ENCODE results near the gene BCORL1. TPM values are rescaled to one million over a fixed set of nuclear protein-coding genes. Genes with fewer than 3 reads are reported as not detected.

Gene BCORL1
- total and polyA plus RNA-seq, 5 experiments from 2014 or later: 1.0 to 9.6 (median 1.8) TPM

- ATAC-seq (no peak), DNase-seq (no peak)
- POLR2A ChIA-PET: no interaction called here
- Mint-ChIP-seq H3K4me1 (peaks cover 4 to 11% (median 5%) of the 10 kb centered on the region in 4 donors), H3K27ac (no peak overlapping the region), H3K9me3 (no peaks in the 10 kb centered on the region), H3K27me3 (no peaks in the 10 kb centered on the region), H3K4me3 (no peak overlapping the region), H3K36me3 (peaks cover 0 to 13% (median 0%) of the 10 kb centered on the region in 3 donors)
Measured at GRCh38 chrX:129992181-129992580, 9.7 kb downstream of the BCORL1 start.

DNA sequence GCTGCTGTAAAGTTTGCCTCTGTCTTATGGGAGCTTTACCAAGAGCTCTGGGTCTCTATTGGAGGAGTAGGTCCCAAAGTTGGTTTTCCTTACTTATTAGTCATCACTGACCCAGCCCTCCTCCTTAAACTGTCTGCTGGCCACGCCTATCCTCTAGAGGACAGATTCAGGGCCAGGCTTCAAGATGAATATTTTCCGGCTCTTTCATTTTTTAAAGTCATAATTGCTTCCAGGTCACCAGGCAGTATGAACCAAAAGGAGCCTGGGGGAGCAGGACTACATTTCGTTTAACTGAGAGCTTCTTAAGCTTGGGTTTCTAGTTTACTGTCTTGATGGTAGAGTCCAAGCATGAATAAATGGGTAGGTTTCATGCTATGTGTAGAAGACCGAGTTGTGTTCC, 13.7 kb downstream of the BCORL1 start:
- H3K9me3 Mint-ChIP-seq: no peaks in the 10 kb centered on the region
- peaks cover 0 to 13% (median 0%) of the 10 kb centered on the region in 3 donors for H3K36me3 Mint-ChIP-seq
- H3K27me3 Mint-ChIP-seq: no peaks in the 10 kb centered on the region
- H3K27ac Mint-ChIP-seq: peak overlapping the region in 1 of 10 donors; percentile 14
- POLR2A ChIA-PET: no interaction called here
- ATAC-seq: no peak
- no peak for DNase-seq
- peaks cover 0 to 6% (median 3%) of the 10 kb centered on the region in 4 donors for H3K4me1 Mint-ChIP-seq
- no peak overlapping the region for H3K4me3 Mint-ChIP-seq

- ATAC-seq (no peak), DNase-seq (no peak)
- H3K4me3 Mint-ChIP-seq: peak overlapping the region in 1 of 10 donors; percentile 0
- no peaks in the 10 kb centered on the region for H3K27me3 Mint-ChIP-seq
- H3K9me3 Mint-ChIP-seq: no peaks in the 10 kb centered on the region
- POLR2A ChIA-PET: no interaction called here
- peaks cover 0 to 15% (median 0%) of the 10 kb centered on the region in 3 donors for H3K36me3 Mint-ChIP-seq
- H3K27ac Mint-ChIP-seq: peak overlapping the region in 1 of 10 donors; percentile 43
- H3K4me1 Mint-ChIP-seq: peaks cover 5 to 10% (median 8%) of the 10 kb centered on the region in 4 donors
Measured at GRCh38 chrX:129997086-129997485, 14.7 kb downstream of the BCORL1 start.

GRCh38 chrX:129998021-129998420, 15.6 kb downstream of the BCORL1 start:
- Mint-ChIP-seq H3K36me3 (peaks cover 0 to 15% (median 0%) of the 10 kb centered on the region in 3 donors), H3K4me1 (peaks cover 6 to 19% (median 11%) of the 10 kb centered on the region in 4 donors), H3K27me3 (no peaks in the 10 kb centered on the region), H3K27ac (no peak overlapping the region), H3K9me3 (no peaks in the 10 kb centered on the region), H3K4me3 (no peak overlapping the region)
- ATAC-seq (no peak), DNase-seq (no peak)
- POLR2A ChIA-PET: no interaction called here

DNA sequence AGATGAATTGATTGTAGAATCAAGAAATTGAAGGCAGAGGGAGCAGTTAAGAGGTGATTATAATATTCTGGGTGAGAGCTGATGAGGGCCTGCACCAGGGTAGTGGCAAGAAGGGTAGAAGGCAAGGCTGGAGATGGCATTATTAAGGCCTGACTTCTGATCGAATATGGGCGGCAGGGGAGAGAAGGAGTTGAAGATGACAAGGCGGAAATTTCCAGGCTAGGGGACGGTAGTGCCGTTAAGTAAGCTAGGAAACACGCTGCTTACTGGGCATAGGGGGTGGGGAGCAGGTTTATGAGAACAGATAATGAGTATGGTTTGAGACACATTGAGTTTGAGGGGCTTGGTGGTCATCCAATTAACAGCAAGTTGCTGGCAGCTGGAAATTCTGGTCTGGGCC, 19.5 kb downstream of the BCORL1 start:
- ATAC-seq: no peak
- H3K4me1 Mint-ChIP-seq: peaks cover 5 to 19% (median 12%) of the 10 kb centered on the region in 4 donors
- POLR2A ChIA-PET: no interaction called here
- H3K27me3 Mint-ChIP-seq: no peaks in the 10 kb centered on the region
- H3K9me3 Mint-ChIP-seq: no peaks in the 10 kb centered on the region
- no peak overlapping the region for H3K4me3 Mint-ChIP-seq
- DNase-seq: no peak
- H3K27ac Mint-ChIP-seq: peak overlapping the region in 4 of 10 donors; percentile 12 to 82 (median 56)
- H3K36me3 Mint-ChIP-seq: peaks cover 0 to 24% (median 0%) of the 10 kb centered on the region in 3 donors

DNA sequence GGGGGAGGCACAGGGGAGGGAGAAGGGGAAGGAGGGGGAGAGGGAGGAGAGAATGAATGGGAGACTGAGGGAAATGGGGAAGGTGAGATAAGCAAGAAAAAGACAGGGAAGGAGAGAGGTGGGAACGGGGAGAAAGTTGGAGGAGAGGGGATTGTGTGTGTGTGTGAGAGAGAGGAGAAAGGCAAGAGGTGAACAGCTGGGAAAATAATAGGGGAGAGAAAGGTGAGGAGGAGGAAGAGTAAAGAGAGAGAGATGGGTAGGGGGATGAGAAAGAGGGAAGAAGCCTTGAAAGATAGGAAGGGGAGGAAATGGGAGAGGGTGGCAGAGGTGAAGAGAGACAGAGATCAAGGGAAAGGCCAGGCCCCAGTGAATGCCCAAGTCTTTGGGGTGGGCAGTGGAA, 20.1 kb downstream of the BCORL1 start:
- POLR2A ChIA-PET: no interaction called here
- no peaks in the 10 kb centered on the region for H3K9me3 Mint-ChIP-seq
- no peaks in the 10 kb centered on the region for H3K27me3 Mint-ChIP-seq
- peaks cover 0 to 23% (median 0%) of the 10 kb centered on the region in 3 donors for H3K36me3 Mint-ChIP-seq
- H3K4me3 Mint-ChIP-seq: no peak overlapping the region
- ATAC-seq (no peak), DNase-seq (no peak)
- peaks cover 0 to 19% (median 10%) of the 10 kb centered on the region in 4 donors for H3K4me1 Mint-ChIP-seq
- H3K27ac Mint-ChIP-seq: peak overlapping the region in 2 of 10 donors; percentile 20 to 82

DNA sequence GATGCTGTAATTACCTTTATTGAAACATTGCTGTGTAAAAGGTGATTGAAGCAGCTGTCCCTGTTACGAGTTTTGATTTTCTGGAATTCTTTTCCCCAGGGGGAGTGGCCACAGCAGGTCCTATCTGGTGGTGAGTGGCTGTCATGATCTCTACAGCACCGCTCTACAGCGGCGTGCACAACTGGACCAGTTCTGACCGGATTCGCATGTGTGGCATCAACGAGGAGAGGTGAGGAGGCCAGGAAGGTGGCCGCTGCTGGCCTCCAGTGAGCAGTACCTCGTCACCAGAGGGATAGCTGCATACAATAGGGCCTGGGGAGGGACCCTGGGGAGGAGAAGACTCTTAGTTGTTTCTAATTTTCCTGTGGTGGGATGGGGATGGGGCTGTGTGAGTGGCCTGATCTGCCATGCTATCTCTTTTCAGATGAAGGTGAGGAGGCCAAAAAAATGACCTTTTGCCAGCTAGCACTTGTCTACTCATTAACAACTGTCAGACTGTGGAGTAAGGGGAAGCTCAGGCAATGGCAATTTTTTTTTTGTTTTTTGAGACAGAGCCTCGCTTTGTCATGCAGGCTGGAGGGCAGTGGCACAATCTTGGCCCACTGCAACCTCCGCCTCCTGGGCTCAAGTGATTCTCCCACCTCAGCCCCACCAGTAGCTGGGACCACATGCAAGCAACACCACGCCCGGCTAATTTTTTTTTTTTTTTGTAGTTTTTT, 22.8 kb downstream of the BCORL1 start:
- Mint-ChIP-seq H3K27ac (peak overlapping the region in 1 of 10 donors; percentile 41), H3K36me3 (peaks cover 0 to 33% (median 0%) of the 10 kb centered on the region in 3 donors), H3K4me1 (peaks cover 0 to 19% (median 10%) of the 10 kb centered on the region in 4 donors), H3K4me3 (no peak overlapping the region), H3K27me3 (no peaks in the 10 kb centered on the region), H3K9me3 (no peaks in the 10 kb centered on the region)
- DNase-seq: no peak
- POLR2A ChIA-PET: interaction anchor here (0.5 kb wide), 1 partner anchor 22 kb away, joined by 5 read pairs; no protein-coding TSS in a partner anchor
- ATAC-seq: no peak

DNA sequence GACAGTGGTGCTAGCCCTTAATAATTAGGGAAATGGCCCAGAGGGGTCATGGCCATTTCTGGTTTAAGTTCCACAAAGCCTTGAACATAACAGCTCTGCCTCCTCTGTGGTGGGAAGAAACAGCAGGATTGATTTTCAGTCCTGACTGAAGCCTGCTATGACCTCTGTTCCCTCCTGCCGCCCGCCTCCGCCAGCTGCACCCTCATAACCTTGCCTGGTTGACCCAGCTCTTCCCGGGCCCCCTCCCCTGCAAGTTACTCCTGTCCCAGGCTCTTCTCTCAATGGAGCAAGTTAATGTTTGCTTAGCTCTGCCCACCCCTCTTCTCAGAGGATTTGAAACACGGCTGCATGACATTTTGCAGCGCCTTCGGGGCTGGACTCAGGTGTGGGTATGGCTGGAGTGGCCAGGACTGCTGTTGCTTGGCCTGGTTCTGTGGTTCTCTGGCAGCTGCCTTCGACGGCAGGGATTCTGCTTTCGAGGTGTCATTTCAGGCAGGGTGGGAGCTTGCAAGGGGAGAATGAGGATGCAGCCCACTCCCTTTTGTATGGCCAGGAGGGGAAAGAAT, 27.3 kb downstream of the BCORL1 start:
- peaks cover 0 to 2% (median under 1%) of the 10 kb centered on the region in 4 donors for H3K4me1 Mint-ChIP-seq
- POLR2A ChIA-PET: no interaction called here
- H3K4me3 Mint-ChIP-seq: no peak overlapping the region
- DNase-seq (no peak), ATAC-seq (no peak)
- H3K27ac Mint-ChIP-seq: no peak overlapping the region
- no peaks in the 10 kb centered on the region for H3K9me3 Mint-ChIP-seq
- peaks cover 0 to 41% (median 2%) of the 10 kb centered on the region in 3 donors for H3K36me3 Mint-ChIP-seq
- no peaks in the 10 kb centered on the region for H3K27me3 Mint-ChIP-seq

DNA sequence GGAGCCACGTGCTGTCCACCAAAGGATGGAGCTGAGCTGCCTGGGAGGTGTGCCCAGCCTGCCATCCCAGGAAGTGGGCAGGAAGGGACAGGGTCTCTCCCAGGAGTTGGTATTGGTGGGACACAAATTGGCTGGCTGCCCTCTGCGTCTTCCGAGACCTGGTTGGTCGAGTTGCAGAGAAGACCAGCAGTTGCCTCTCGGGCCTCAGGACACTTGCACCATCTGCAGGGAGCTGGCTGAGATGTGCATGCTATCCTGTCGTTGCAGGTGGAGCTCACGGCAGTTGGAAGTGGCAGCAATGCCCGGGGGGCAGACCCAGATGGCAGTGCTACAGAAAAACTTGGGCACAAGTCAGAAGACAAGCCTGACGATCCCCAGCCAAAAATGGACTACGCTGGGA, 30.2 kb downstream of the BCORL1 start:
- H3K4me3 Mint-ChIP-seq: no peak overlapping the region
- peaks cover 0 to 31% (median 2%) of the 10 kb centered on the region in 3 donors for H3K36me3 Mint-ChIP-seq
- H3K27ac Mint-ChIP-seq: no peak overlapping the region
- no peaks in the 10 kb centered on the region for H3K27me3 Mint-ChIP-seq
- POLR2A ChIA-PET: interaction anchor here (0.6 kb wide), 1 partner anchor 50 kb away, joined by 3 read pairs; no protein-coding TSS in a partner anchor
- ATAC-seq (no peak), DNase-seq (no peak)
- no peaks in the 10 kb centered on the region for H3K9me3 Mint-ChIP-seq
- peaks cover 0 to 3% (median 0%) of the 10 kb centered on the region in 4 donors for H3K4me1 Mint-ChIP-seq

DNA sequence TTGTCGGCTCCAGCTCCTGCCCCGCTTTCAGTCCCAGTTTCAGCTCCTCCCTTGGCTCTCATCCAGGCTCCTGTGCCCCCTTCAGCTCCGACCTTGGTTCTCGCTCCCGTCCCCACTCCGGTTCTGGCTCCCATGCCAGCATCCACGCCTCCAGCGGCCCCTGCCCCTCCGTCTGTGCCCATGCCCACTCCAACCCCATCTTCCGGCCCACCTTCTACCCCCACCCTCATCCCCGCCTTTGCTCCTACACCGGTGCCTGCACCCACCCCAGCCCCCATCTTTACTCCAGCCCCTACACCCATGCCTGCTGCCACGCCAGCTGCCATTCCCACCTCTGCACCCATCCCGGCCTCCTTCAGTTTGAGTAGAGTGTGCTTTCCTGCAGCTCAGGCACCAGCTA, 31.2 kb downstream of the BCORL1 start:
- POLR2A ChIA-PET: no interaction called here
- DNase-seq (no peak), ATAC-seq (no peak)
- no peaks in the 10 kb centered on the region for H3K27me3 Mint-ChIP-seq
- H3K4me1 Mint-ChIP-seq: peaks cover 0 to 3% (median 0%) of the 10 kb centered on the region in 4 donors
- H3K27ac Mint-ChIP-seq: no peak overlapping the region
- no peaks in the 10 kb centered on the region for H3K9me3 Mint-ChIP-seq
- no peak overlapping the region for H3K4me3 Mint-ChIP-seq
- H3K36me3 Mint-ChIP-seq: peaks cover 0 to 24% (median 2%) of the 10 kb centered on the region in 3 donors

DNA sequence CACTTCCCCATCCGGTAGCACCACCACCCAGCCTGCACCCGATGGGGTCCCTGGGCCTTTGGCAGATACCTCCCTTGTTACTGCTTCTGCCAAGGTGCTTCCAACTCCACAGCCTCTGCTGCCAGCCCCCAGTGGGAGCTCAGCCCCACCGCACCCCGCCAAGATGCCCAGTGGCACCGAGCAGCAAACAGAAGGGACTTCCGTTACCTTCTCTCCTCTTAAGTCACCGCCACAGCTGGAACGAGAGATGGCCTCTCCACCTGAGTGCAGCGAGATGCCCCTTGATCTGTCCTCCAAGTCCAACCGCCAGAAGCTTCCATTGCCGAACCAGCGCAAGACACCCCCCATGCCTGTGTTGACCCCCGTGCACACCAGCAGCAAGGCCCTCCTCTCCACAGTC, 31.9 kb downstream of the BCORL1 start:
- Mint-ChIP-seq H3K4me1 (peaks cover 0 to 3% (median 0%) of the 10 kb centered on the region in 4 donors), H3K4me3 (no peak overlapping the region), H3K27ac (peak overlapping the region in 1 of 10 donors; percentile 21), H3K36me3 (peaks cover 0 to 23% (median 2%) of the 10 kb centered on the region in 3 donors), H3K9me3 (no peaks in the 10 kb centered on the region), H3K27me3 (no peaks in the 10 kb centered on the region)
- POLR2A ChIA-PET: no interaction called here
- ATAC-seq: no peak
- DNase-seq: no peak

- no peak overlapping the region for H3K4me3 Mint-ChIP-seq
- POLR2A ChIA-PET: no interaction called here
- no peaks in the 10 kb centered on the region for H3K9me3 Mint-ChIP-seq
- H3K36me3 Mint-ChIP-seq: peaks cover 0 to 24% (median 2%) of the 10 kb centered on the region in 3 donors
- H3K27me3 Mint-ChIP-seq: no peaks in the 10 kb centered on the region
- DNase-seq: no peak
- H3K27ac Mint-ChIP-seq: no peak overlapping the region
- peaks cover 0 to 3% (median 0%) of the 10 kb centered on the region in 4 donors for H3K4me1 Mint-ChIP-seq
- ATAC-seq: no peak
Measured at GRCh38 chrX:130014770-130015169, 32.3 kb downstream of the BCORL1 start.

DNA sequence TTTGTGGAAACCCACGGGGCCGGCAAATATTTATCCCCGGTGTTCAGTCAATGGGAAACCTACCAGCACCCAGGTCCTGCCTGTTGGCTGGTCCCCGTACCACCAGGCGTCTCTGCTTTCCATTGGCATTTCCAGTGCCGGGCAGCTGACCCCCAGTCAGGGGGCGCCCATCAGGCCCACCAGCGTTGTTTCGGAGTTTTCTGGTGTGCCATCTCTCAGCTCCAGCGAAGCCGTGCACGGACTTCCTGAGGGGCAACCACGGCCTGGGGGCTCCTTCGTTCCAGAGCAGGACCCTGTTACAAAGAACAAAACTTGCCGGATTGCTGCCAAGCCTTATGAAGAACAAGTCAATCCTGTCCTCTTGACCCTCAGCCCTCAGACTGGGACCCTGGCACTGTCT, 32.7 kb downstream of the BCORL1 start:
- ATAC-seq (no peak), DNase-seq (no peak)
- Mint-ChIP-seq H3K9me3 (no peaks in the 10 kb centered on the region), H3K4me3 (no peak overlapping the region), H3K36me3 (peaks cover 0 to 24% (median 2%) of the 10 kb centered on the region in 3 donors), H3K27me3 (no peaks in the 10 kb centered on the region), H3K4me1 (peaks cover 0 to 3% (median 0%) of the 10 kb centered on the region in 4 donors), H3K27ac (no peak overlapping the region)
- POLR2A ChIA-PET: no interaction called here

Measured in naive thymus-derived CD8-positive, alpha-beta T cell (primary cell).